Measurements from ENCODE around the gene INTS3. TPM values are rescaled to one million over a fixed set of nuclear protein-coding genes. Genes with fewer than 3 reads are reported as not detected.

INTS3 gene
- total RNA-seq, 2 experiments from 2014 or later: 53.6 to 57.2 TPM

DNA sequence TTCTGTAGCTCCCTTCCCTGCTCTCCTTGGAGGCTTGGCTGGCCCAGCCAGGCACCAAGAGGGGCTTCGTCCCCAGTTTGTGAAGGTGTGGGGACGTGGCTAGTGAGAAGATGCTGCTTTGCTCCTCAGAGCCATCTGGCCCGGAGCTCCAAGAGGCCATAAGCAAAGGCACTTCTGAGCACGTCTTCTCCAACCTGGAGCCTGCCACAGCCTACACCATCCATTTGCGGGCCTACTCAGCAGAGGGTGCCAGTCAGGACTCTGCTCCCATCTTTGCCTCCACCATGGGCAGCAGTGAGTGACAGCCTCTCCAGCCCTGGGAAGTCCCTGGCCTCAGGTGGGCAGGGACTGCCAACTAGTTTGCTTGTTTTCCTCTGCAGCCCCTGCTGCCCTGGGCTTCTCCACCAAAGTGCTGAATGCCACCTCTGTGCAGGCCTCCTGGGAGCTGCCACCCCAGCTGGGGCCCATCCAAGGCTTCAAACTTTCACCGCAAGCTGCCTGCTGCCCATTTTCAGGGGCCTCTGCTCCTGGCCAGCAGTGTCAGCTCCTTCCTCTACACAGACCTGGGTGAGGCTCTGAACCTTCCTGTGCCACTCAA lies 73.3 kb downstream of the INTS3 start:
- Mint-ChIP-seq H3K9me3 (no peaks in the 10 kb centered on the region), H3K27ac (peak overlapping the region; percentile 13), H3K4me3 (no peak overlapping the region), H3K36me3 (peaks cover 18% of the 10 kb centered on the region), H3K27me3 (no peaks in the 10 kb centered on the region), H3K4me1 (peaks cover 42% of the 10 kb centered on the region)
- POLR2A ChIA-PET: no interaction called here
- ATAC-seq (ENCODE audit: low read depth) (no peak), DNase-seq (no peak)

DNA sequence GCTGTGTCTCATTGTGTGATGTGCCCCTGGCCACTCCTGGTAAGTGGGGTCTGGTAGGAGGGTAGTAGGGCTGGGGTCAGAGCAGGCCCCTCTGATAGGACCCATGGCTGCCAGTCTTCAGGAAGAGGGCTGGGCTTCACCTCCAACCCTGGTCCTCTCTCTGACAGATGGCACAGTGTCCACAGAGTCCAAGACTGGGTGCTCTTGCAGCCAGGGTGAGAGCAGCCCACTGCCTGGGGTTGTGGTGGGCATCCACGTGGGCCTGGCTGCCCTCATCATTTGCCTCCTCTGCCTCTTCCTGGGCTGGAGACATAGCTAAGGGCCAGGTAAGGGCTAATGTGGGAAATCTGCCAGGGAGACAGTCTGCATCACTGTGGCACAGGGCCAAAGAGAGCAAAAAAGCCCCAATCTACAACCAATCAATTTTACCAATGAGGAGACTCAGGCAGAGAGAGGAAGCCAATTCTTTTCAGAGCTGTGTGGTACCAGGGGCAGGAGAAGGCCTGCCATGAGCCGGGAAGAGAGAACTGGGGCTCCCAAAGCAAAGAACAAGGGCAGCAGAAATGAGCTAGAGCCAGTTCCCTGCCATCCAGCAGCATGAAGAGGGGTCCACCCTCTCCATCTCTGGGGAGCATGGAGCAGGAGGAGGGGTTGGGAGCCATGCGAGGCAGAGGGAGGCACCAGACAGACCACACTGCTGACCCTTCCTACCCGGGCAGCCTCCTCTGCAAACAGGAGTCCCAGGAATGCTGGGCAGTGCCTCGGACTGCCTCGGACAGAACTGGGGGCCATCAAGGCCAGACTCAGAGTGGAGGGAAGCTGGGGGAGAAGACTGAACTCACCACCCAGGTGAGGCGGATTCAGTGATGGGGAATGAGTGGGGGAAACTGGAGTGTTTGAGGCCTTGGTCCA lies 74.2 kb downstream of the INTS3 start:
- Mint-ChIP-seq H3K9me3 (no peaks in the 10 kb centered on the region), H3K4me1 (peaks cover 34% of the 10 kb centered on the region), H3K4me3 (no peak overlapping the region), H3K36me3 (peaks cover 19% of the 10 kb centered on the region), H3K27ac (peak overlapping the region; percentile 45), H3K27me3 (no peaks in the 10 kb centered on the region)
- POLR2A ChIA-PET: no interaction called here
- DNase-seq: no peak
- no peak for ATAC-seq (ENCODE audit: low read depth)

DNA sequence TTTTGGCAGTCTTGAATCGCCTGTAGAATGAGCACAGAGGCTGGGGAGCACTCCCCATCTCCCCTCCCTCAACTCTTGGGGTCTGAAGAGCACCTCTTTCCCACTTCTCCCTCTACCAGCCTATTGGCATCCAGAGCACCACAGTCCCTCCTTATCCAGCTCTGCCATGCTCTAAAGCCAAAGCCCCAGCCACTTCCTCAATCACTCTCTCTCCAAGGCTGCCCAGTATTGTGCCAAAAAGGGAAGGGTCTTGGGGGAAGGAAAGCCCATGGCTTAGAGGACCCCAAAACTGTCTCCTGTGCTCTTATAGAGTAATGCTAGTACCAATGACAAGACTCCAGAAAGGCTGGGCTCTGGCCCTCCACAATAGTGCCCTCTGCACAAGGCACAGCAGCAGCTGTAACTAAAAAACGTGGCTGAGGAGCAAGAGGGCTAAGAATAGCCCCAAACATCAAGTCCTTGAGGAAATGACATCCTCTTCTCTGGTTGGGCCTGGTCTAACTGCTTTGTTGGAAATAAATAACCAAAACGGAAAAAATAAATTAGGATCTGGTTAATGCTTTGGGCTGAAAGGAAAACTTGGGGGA lies 75.7 kb downstream of the INTS3 start:
- POLR2A ChIA-PET: interaction anchor here (1.4 kb wide), 1 partner anchor 28 kb away, joined by 3 read pairs; no protein-coding TSS in a partner anchor
- no peaks in the 10 kb centered on the region for H3K9me3 Mint-ChIP-seq
- H3K27me3 Mint-ChIP-seq: no peaks in the 10 kb centered on the region
- no peak for DNase-seq
- ATAC-seq (ENCODE audit: low read depth): no peak
- H3K4me1 Mint-ChIP-seq: peaks cover 31% of the 10 kb centered on the region
- peaks cover 24% of the 10 kb centered on the region for H3K36me3 Mint-ChIP-seq
- H3K4me3 Mint-ChIP-seq: peak overlapping the region; percentile 9
- H3K27ac Mint-ChIP-seq: peak overlapping the region; percentile 68

DNA sequence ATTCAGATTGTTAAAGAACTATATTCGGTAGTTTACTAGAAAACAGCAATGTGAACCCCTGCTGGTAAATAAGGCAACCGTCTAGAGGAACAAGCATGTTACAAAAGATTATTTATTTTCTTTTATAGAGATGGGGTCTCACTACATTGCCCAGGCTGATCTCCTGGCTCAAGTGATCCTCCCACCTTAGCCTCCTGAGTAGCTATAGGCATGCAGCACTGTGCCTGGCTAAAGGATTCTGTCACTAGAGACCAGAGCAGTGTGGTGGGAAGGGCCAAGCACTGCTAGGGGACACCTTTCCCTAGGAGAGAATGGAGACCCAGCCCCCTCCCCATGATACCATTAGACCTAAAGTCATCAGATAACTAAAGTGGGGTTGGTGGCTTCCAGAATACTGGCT lies 76.3 kb downstream of the INTS3 start:
- POLR2A ChIA-PET: interaction anchor here (1.0 to 1.4 kb wide), 2 partner anchors 28 to 155 kb away, joined by 3 read pairs; partner anchors contain the start of gene CRTC2
- Mint-ChIP-seq H3K4me3 (peak overlapping the region; percentile 35), H3K9me3 (no peaks in the 10 kb centered on the region), H3K36me3 (peaks cover 27% of the 10 kb centered on the region), H3K27ac (peak overlapping the region; percentile 81), H3K27me3 (no peaks in the 10 kb centered on the region), H3K4me1 (peaks cover 31% of the 10 kb centered on the region)
- ATAC-seq (ENCODE audit: low read depth) (no peak), DNase-seq (no peak)

DNA sequence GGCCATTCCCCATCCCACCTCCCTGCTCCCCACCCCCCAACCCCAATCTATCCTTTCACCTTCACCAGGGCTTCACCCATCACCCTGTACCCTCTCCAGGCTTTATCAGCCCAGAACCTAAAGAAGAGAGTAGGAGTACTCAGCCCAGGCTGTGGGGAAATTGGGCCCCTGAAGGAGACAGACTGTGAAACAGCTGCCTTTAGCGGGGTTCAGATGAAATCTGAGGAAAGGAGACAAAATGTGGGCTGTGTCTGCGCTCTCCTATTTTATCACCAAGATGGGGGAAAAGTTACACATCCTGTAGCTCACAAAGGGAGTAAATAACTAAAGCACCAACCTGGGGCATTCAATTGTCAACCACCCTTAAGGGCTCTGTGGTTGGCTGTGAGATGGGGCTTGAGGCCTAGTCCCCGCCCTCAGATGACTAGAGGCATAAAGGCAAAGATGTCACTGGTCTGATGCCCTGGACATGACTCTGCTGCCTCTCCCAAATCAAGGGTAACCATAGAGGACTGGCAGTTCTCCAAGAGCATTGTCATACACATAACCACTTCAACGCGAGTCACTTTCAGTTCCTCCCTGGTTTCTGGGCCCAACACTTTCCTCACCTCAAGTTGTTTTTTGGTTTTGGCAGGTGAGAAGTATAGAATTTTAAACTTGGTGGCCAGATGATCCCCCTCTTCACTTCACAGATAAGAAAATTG lies 77.3 kb downstream of the INTS3 start:
- Mint-ChIP-seq H3K27ac (peak overlapping the region; percentile 76), H3K36me3 (peaks cover 34% of the 10 kb centered on the region), H3K27me3 (no peaks in the 10 kb centered on the region), H3K9me3 (no peaks in the 10 kb centered on the region), H3K4me1 (peaks cover 31% of the 10 kb centered on the region), H3K4me3 (peak overlapping the region; percentile 29)
- peak; percentile 54 for DNase-seq
- POLR2A ChIA-PET: interaction anchor here (0.8 to 1.6 kb wide), 4 partner anchors 141 to 171 kb away, joined by 3 to 5 read pairs (median 3); partner anchors contain the start of genes CRTC2 and DENND4B
- ATAC-seq (ENCODE audit: low read depth): peak; percentile 94

DNA sequence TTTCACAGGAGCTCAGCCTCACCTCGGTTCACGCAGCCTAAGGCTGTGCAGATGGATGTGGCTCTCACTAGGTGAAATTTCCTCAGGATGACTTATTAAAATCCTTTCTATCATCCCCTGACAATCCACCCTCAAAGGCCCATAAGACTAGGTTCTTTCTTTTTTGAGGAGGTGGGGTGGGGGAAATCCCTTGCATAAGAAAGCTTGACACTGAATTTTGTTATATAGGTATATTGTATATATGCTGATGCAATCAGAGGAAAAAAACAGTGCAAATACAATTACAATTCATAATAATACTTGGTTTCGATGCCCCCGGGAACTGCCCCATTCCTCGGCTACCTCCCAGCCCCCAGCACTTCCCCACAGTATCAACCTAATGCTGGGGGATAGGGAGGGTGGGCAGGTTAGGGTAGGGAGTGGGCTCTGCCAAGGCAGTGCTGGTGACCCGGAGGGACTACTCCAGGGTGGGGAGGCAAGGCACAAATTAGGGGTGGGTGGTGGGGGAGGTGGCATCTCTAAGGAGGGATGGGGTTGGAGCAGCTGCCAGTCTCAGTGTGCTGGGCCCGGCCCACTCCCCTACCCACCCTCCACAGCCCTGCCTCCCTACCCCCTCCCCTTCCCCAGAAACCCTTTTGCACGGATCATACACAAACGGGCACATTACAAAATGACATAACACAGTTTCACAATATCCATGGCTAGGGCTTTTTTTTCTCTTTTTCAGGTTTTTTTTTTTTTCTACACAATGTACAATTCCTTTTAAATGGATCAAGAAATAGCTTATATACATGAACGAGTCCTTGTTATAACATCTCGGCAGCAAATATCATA lies 78.3 kb downstream of the INTS3 start:
- no peak for DNase-seq
- Mint-ChIP-seq H3K4me3 (peak overlapping the region; percentile 29), H3K27ac (peak overlapping the region; percentile 76), H3K4me1 (peaks cover 31% of the 10 kb centered on the region), H3K27me3 (no peaks in the 10 kb centered on the region), H3K36me3 (peaks cover 36% of the 10 kb centered on the region), H3K9me3 (no peaks in the 10 kb centered on the region)
- POLR2A ChIA-PET: interaction anchor here (1.0 to 1.6 kb wide), 3 partner anchors 116 to 161 kb away, joined by 3 read pairs; partner anchors contain the start of gene DENND4B
- ATAC-seq (ENCODE audit: low read depth): no peak

DNA sequence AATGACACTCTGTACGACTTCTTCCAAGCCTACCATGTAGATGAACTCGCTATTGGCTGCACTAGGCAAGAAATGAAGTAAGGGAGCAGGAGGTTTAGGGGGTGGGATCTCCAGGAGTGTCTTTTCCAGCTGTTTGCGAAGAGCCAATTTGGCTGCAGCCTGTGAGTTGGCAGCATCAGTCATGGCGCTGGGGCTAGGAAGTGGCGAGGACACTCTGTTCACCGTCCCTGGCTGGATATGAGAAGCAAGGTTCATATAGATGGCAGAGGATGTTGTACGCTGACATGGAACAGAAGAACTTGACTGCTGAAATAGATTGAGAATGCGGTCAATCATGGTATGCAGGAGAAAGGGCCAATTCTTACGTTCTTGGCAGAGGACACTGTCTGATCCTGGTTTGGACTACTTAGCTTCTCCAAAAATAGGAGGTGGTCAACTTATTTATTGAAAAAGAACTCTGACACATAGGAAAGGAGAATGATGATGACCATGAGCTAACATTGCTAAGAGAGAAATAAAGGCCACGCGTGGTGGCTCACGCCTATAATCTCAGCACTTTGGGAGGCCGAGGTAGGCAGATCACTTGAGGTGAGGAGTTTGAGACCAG lies 88.5 kb downstream of the INTS3 start:
- POLR2A ChIA-PET: no interaction called here

DNA sequence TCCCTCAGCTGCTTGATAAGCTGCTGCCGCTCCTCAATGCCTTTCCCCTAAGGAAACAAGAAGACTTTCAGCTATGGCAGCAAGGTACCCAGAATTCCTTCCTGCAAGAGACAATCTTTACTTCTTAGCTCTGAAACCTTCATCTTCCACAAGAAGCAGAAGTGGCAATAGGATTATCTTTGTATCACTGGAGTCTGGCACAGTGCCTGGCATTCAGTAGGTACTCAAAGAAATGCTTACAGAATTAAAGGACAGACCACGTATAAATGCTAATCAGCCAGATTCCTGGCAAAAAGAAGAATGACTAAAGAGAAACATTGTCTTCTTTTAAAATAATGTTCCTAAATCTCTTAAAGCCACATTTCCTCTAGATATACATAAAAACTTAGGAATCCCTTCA lies 91.0 kb downstream of the INTS3 start:
- H3K9me3 Mint-ChIP-seq: no peaks in the 10 kb centered on the region
- DNase-seq: no peak
- no peak for ATAC-seq (ENCODE audit: low read depth)
- H3K27me3 Mint-ChIP-seq: no peaks in the 10 kb centered on the region
- H3K4me1 Mint-ChIP-seq: peaks cover 4% of the 10 kb centered on the region
- H3K27ac Mint-ChIP-seq: no peak overlapping the region
- no peak overlapping the region for H3K4me3 Mint-ChIP-seq
- H3K36me3 Mint-ChIP-seq: peaks cover 29% of the 10 kb centered on the region
- POLR2A ChIA-PET: no interaction called here

More for the DNA sequence above, 88.5 kb downstream of the INTS3 start:
- Mint-ChIP-seq H3K9me3 (no peaks in the 10 kb centered on the region), H3K27me3 (no peaks in the 10 kb centered on the region), H3K36me3 (peaks cover 37% of the 10 kb centered on the region), H3K4me1 (peaks cover 7% of the 10 kb centered on the region), H3K4me3 (no peak overlapping the region), H3K27ac (no peak overlapping the region)
- DNase-seq: no peak
- ATAC-seq (ENCODE audit: low read depth): no peak

Small RNA genes within 50 kb of the gene (microRNA-seq; reads per million reads assigned to microRNA genes)
- not detected for gene MIR8083

Other genes with a start within 250 kb of the INTS3 start
- gene S100A6, start 192.1 kb upstream of the INTS3 start, total RNA-seq: 100 to 1,000 TPM; 365 to 373 TPM
- gene S100A5, start 187.1 kb upstream of the INTS3 start, total RNA-seq: 1 to 10 TPM; 2.2 to 2.7 TPM
- 100 to 1,000 TPM; 385 to 394 TPM for gene S100A4, start 182.2 kb upstream of the INTS3 start, total RNA-seq
- gene S100A3, start 178.8 kb upstream of the INTS3 start, total RNA-seq: not detected
- not detected for gene S100A2, start 162.2 kb upstream of the INTS3 start, total RNA-seq
- not detected for gene S100A16, start 114.9 kb upstream of the INTS3 start, total RNA-seq
- not detected for gene S100A14, start 111.7 kb upstream of the INTS3 start, total RNA-seq
- 1 to 10 TPM; 4.8 to 5.3 TPM for gene S100A13, start 100.5 kb upstream of the INTS3 start, total RNA-seq
- not detected for gene S100A1, start 99.6 kb upstream of the INTS3 start, total RNA-seq
- 100 to 1,000 TPM in 1 of 2 experiments, 10 to 100 TPM in 1; 98.1 to 105 TPM for gene CHTOP, start 94.0 kb upstream of the INTS3 start, total RNA-seq
- 10 to 100 TPM; 37.9 TPM for gene SNAPIN, start 69.3 kb upstream of the INTS3 start, total RNA-seq
- 100 to 1,000 TPM; 141 to 142 TPM for gene ILF2, start 57.1 kb upstream of the INTS3 start, total RNA-seq
- gene NPR1, start 49.4 kb upstream of the INTS3 start, total RNA-seq: not detected
- 10 to 100 TPM; 38.9 to 44.0 TPM for gene SLC27A3, start 47.4 kb downstream of the INTS3 start, total RNA-seq
- 10 to 100 TPM; 86.3 to 96.7 TPM for gene GATAD2B, start 194.9 kb downstream of the INTS3 start, total RNA-seq
- gene DENND4B, start 218.7 kb downstream of the INTS3 start, total RNA-seq: 100 to 1,000 TPM; 173 to 183 TPM
- 100 to 1,000 TPM; 104 to 115 TPM for gene CRTC2, start 230.6 kb downstream of the INTS3 start, total RNA-seq
- gene SLC39A1, start 235.5 kb downstream of the INTS3 start, total RNA-seq: 10 to 100 TPM; 29.6 to 31.1 TPM
- 10 to 100 TPM in 1 of 2 experiments, 1 to 10 TPM in 1; 8.2 to 10.0 TPM for gene CREB3L4, start 239.9 kb downstream of the INTS3 start, total RNA-seq
- gene JTB, start 249.6 kb downstream of the INTS3 start, total RNA-seq: 100 to 1,000 TPM; 118 TPM

All from activated naive CD8-positive, alpha-beta T cell treated with anti-CD3 and anti-CD28 coated beads, Interleukin-2, amount 10 ng/mL, durations not matched to agents 7 days and 5 days (primary cell).